ENCODE results near the gene TSKU. TPM values are rescaled to one million over a fixed set of nuclear protein-coding genes. Genes with fewer than 3 reads are reported as not detected.
"Not testable (repeated sequence)": the region's sequence is repeated elsewhere in the genome, so short reads cannot be mapped to it uniquely, and the experiment has no call there.

Gene TSKU
- total RNA-seq, 2 donors from 2014 or later = 18.7 to 46.6 TPM

DNA sequence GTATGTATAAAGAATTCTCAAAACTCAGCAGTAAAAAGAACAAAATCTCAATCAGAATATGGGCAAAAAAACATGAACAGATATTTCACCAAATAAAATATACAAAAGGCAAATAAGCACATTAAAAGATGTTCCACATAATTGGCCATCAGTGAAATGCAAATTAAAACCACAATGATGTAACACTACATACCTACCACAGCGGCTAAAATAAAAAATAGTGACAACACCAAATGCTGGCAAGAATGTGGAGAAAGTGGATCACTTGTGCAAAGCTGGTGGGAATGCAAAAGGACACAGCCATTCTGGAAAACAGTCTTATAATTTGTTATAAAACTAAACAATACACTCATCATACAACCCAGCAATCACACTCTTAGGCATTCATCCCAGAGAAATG is 39.2 kb downstream of the TSKU start:
- no peaks in the 10 kb centered on the region for H3K27me3 ChIP-seq
- no peak overlapping the region for H3K27ac ChIP-seq
- H3K9me3 ChIP-seq = peaks cover 0 to 1% of the 10 kb centered on the region in 2 donors
- no peak overlapping the region for H3K4me3 ChIP-seq
- H3K36me3 ChIP-seq = no peaks in the 10 kb centered on the region
- peaks cover 0 to 9% of the 10 kb centered on the region in 2 donors for H3K4me1 ChIP-seq
- TF ChIP-seq, protein P1, sequence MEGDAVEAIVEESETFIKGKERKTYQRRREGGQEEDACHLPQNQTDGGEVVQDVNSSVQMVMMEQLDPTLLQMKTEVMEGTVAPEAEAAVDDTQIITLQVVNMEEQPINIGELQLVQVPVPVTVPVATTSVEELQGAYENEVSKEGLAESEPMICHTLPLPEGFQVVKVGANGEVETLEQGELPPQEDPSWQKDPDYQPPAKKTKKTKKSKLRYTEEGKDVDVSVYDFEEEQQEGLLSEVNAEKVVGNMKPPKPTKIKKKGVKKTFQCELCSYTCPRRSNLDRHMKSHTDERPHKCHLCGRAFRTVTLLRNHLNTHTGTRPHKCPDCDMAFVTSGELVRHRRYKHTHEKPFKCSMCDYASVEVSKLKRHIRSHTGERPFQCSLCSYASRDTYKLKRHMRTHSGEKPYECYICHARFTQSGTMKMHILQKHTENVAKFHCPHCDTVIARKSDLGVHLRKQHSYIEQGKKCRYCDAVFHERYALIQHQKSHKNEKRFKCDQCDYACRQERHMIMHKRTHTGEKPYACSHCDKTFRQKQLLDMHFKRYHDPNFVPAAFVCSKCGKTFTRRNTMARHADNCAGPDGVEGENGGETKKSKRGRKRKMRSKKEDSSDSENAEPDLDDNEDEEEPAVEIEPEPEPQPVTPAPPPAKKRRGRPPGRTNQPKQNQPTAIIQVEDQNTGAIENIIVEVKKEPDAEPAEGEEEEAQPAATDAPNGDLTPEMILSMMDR (IDR thresholded peaks at IDR 0.05) = no peak
- no peak for DNase-seq (ENCODE audit: low spot score)

DNA sequence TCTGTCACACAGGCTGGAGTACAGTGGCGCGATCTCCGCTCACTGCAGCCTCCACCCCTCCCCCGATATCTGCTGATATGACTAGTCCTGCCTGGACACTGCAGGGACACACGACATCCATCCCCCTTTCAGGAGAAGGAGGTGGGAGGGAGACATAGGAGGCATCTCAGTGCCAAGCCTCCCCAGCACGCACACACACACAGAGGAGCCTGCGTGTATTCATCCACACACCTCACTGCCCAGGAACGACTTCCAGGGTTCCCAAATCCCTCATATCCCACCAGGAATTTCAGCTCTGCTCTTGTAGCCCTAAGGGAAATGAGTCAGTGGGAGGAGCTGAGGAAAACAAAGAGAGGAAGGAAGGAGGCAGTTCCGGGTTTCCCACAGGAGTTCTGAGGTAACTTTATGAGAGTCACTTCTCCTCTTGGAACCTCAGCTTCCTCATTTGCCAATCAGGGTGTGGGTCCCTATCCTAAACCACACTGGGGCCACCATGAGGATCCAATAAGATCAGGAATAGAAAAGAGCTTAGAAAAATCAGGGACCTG is 40.4 kb downstream of the TSKU start:
- Histone ChIP-seq H3K9me3 (no peaks in the 10 kb centered on the region), H3K36me3 (no peaks in the 10 kb centered on the region), H3K27me3 (no peaks in the 10 kb centered on the region), H3K4me3 (no peak overlapping the region), H3K4me1 (peaks cover 0 to 9% of the 10 kb centered on the region in 2 donors), H3K27ac (peak overlapping the region; percentile 42 to 63)
- DNase-seq (ENCODE audit: low spot score) = no peak
- TF ChIP-seq, protein P1 (IDR thresholded peaks at IDR 0.05) = no peak

DNA sequence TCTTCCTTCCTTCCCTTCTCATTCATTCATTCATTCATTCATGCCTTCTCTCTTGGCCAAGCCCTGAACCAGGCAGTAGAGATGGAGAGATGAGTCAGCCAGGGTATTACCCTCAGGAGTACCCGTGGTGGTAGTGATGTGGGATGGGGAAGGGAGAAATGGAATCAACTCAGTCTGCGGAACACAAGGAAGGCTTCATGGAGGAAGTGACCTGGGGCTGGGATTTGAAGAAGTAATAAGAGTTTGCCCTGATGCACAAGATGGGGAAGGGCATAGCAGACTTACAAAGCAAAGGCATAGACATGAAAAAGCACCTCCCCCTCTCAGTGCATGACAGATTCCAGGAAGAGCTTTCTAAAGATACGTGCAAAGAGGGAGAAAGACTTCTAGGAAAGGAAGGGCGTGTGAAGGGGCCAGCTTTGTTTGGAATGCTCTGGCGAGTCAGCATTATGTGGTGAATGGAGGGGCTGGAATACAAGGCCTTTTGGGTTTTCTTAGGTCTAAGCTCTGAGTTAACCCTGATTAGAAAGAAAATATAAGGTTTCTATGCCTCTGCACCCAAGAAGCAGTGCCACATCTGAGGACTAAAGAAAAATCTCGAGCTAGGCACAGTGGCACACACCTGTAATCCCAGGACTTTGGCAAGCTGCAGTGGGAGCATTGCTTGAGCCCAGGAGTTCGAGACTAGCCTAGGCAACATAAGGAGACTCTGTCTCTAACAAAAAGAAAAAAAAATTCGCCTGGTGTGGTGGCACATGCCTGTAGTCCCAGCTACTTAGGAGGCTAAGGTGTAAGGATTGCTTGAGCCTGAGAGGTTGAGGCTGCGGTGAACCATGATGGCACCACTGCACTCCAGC is 41.2 kb downstream of the TSKU start:
- DNase-seq (ENCODE audit: low spot score) = no peak
- Histone ChIP-seq H3K36me3 (no peaks in the 10 kb centered on the region), H3K27ac (peak overlapping the region; percentile 40 to 63), H3K27me3 (no peaks in the 10 kb centered on the region), H3K9me3 (no peaks in the 10 kb centered on the region), H3K4me3 (no peak overlapping the region), H3K4me1 (peaks cover 0 to 9% of the 10 kb centered on the region in 2 donors)
- TF ChIP-seq, protein P1 (IDR thresholded peaks at IDR 0.05) = no peak

DNA sequence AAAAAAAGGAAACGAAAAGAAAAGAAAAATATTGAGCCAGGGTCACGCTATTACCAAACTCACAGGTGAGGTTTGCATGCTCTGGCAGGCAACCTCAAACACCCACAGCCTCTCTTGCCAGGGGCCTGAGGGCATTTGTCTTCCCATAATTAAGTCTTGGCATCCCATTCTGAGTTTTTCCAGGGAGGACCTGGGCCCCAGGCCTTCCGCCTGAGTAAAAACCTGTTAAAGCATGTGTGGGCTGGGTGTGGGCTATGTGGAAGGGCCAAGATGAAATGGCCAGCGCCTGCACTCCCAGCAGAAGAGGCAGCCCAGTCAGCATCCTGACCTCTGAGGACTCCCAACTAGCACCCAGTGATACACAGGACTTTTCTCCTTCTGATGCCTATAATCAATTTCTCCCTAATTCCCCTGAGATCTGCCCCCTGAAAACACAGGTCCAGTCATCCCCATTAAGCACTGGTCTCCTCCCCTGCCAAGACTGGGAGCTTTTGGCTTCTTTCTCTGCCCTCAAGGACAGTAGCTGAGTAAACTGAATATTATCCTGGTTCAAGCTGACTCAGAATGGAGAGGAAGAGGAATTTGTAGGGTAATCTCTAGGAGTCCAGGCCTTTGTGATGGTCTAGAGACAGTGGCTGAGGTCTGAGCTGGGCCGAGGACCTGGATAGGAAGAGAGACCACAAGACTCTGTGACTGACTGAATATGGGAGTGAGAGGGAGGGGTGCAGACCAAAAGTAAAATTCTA is 42.0 kb downstream of the TSKU start:
- Histone ChIP-seq H3K27ac (peak overlapping the region in 1 of 2 donors; percentile 10), H3K36me3 (no peaks in the 10 kb centered on the region), H3K27me3 (no peaks in the 10 kb centered on the region), H3K4me3 (no peak overlapping the region), H3K4me1 (peaks cover 0 to 9% of the 10 kb centered on the region in 2 donors), H3K9me3 (no peaks in the 10 kb centered on the region)
- DNase-seq (ENCODE audit: low spot score) = no peak
- TF ChIP-seq, protein P1 (IDR thresholded peaks at IDR 0.05) = no peak

DNA sequence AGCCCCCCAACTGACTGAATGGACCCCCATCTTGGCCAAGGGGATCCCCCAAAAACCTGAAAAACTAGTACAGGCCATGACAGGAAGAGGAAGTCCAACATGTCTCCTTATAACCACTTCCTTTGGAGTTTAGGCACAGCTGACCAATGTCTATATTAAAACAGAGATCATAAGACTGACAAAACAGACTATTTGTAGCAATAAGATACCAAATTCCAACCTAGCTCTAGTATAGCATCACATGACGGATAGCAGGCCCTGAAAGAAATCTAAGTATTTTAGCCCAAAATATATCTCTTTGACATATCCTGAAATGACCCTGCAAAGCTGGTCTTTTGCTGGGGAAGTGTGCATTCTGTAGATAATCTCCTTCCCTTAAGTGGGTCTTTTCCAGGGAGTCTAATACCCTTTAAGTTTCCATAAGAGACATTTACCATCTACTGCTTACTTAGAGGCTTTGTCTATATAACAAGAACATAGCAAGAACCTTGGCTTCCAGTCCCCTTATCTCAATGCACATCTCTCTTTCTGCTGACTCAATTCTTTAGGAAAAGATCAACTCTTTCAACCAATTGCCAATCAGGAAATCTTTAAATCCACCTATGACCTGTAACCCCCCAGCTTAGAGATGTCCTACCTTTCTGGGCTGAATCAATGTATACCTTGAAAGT is 42.7 kb downstream of the TSKU start:
- TF ChIP-seq, protein P1 (IDR thresholded peaks at IDR 0.05) = no peak
- Histone ChIP-seq H3K9me3 (no peaks in the 10 kb centered on the region), H3K4me1 (peaks cover 0 to 9% of the 10 kb centered on the region in 2 donors), H3K4me3 (no peak overlapping the region), H3K27me3 (no peaks in the 10 kb centered on the region), H3K27ac (peak overlapping the region in 1 of 2 donors; percentile 10), H3K36me3 (no peaks in the 10 kb centered on the region)
- no peak for DNase-seq (ENCODE audit: low spot score)

DNA sequence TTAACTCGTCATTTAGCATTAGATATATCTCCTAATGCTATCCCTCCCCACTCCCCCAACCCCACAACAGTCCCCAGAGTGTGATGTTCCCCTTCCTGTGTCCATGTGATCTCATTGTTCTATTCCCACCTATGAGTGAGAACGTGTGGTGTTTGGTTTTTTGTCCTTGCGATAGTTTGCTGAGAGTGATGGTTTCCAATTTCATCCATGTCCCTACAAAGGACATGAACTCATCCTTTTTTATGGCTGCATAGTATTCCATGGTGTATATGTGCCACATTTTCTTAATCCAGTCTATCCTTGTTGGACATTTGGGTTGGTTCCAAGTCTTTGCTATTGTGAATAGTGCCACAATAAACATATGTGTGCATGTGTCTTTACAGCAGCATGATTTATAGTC is 43.4 kb downstream of the TSKU start:
- DNase-seq (ENCODE audit: low spot score); H3K27ac ChIP-seq; H3K4me3 ChIP-seq; H3K9me3 ChIP-seq; H3K36me3 ChIP-seq; H3K27me3 ChIP-seq; H3K4me1 ChIP-seq: not testable (repeated sequence)

DNA sequence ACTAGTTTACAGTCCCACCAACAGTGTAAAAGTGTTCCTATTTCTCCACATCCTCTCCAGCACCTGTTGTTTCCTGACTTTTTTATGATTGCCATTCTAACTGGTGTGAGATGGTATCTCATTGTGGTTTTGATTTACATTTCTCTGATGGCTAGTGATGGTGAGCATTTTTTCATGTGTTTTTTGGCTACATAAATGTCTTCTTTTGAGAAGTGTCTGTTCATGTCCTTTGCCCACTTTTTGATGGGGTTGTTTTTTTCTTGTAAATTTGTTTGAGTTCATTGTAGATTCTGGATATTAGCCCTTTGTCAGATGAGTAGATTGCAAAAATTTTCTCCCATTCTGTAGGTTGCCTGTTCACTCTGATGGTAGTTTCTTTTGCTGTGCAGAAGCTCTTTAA is 43.8 kb downstream of the TSKU start:
- H3K27ac ChIP-seq; H3K4me3 ChIP-seq; H3K36me3 ChIP-seq; H3K9me3 ChIP-seq; H3K4me1 ChIP-seq; H3K27me3 ChIP-seq; DNase-seq (ENCODE audit: low spot score): not testable (repeated sequence)

Data from right atrium auricular region (tissue), 2 donors.